ENCODE measurements around the gene DCLRE1A. TPM values are rescaled to one million over a fixed set of nuclear protein-coding genes. Genes with fewer than 3 reads are reported as not detected.

Gene DCLRE1A
- total and polyA plus RNA-seq, 2 of the 13 experiments (the other 11 are each of a cell fraction or from before 2014, with no cell fraction given): 6.2 to 19.6 TPM

GRCh38 chr10:113854761-113855588 is 1.1 kb upstream of the DCLRE1A start (continued):
- TF ChIP-seq ZNF83 (CRISPR knock-in tag; IDR thresholded peaks at IDR 0.05; ENCODE audit: borderline replicate concordance) (peak; percentile 64; the same call in 1 of the 2 replicates), GPBP1L1 (CRISPR knock-in tag; IDR thresholded peaks at IDR 0.05) (no peak), MAX (IDR thresholded peaks at IDR 0.05) (peak; percentile 78), ZNF737 (CRISPR knock-in tag; IDR thresholded peaks at IDR 0.05; ENCODE audit: borderline replicate concordance) (no peak), TBP (CRISPR knock-in tag; IDR thresholded peaks at IDR 0.05) (no peak), KDM6A (CRISPR knock-in tag; IDR thresholded peaks at IDR 0.05; ENCODE audit: low read depth) (no peak), U2AF1 (optimal IDR thresholded peaks at IDR 0.05; ENCODE audit: low read depth, low read length) (no peak), ZFP91 (CRISPR knock-in tag; IDR thresholded peaks at IDR 0.05; ENCODE audit: borderline replicate concordance) (peak; percentile 47; the same call in 1 of the 2 replicates), YEATS2 (CRISPR knock-in tag; IDR thresholded peaks at IDR 0.05; ENCODE audit: borderline replicate concordance) (no peak), MAZ (IDR thresholded peaks at IDR 0.05; ENCODE audit: borderline replicate concordance, low read depth, low read length) (no peak; the same call in 1 of the 2 replicates), MAZ (CRISPR knock-in tag; IDR thresholded peaks at IDR 0.05; ENCODE audit: low read depth) (peak; percentile 64; the same call in 1 of the 2 replicates), BATF2 (CRISPR knock-in tag; IDR thresholded peaks at IDR 0.05) (0 out of 2 replicates have a peak, but pooled peaks have one; percentile 60), HNRNPL (IDR thresholded peaks at IDR 0.05; ENCODE audit: low read depth, low read length) (no peak), STAT5B (CRISPR knock-in tag; IDR thresholded peaks at IDR 0.05) (no peak), HOXA9 (CRISPR knock-in tag; IDR thresholded peaks at IDR 0.05; ENCODE audit: borderline replicate concordance) (0 out of 2 replicates have a peak, but pooled peaks have one; percentile 49), CCDC6 (CRISPR knock-in tag; IDR thresholded peaks at IDR 0.05) (0 out of 2 replicates have a peak, but pooled peaks have one; percentile 17), FOXC1 (CRISPR knock-in tag; IDR thresholded peaks at IDR 0.05; ENCODE audit: borderline replicate concordance) (no peak; the same call in 1 of the 2 replicates), PATZ1 (CRISPR knock-in tag; IDR thresholded peaks at IDR 0.05) (peak; percentile 97), ZBTB46 (CRISPR knock-in tag; IDR thresholded peaks at IDR 0.05; ENCODE audit: borderline replicate concordance) (no peak), MED8 (CRISPR knock-in tag; IDR thresholded peaks at IDR 0.05; ENCODE audit: insufficient replicate concordance) (peak; percentile 5)
